ENCODE data around the gene PACS2. TPM values are rescaled to one million over a fixed set of nuclear protein-coding genes. Genes with fewer than 3 reads are reported as not detected.

The PACS2 gene
- total RNA-seq, 2 experiments from 2014 or later, result 26.7 to 30.4 TPM

- DNase-seq (peak; percentile 79), ATAC-seq (peak; percentile 89)
- H3K9me3 Mint-ChIP-seq, result no peaks in the 10 kb centered on the region
- H3K4me1 Mint-ChIP-seq (ENCODE audit: low read depth), result peaks cover 12% of the 10 kb centered on the region
- POLR2A ChIA-PET, result no interaction called here
- intact Hi-C loops (cut with micrococcal nuclease), result no loop called here
- peaks cover 24% of the 10 kb centered on the region for H3K27me3 Mint-ChIP-seq
- CTCF ChIA-PET, result interaction anchor here (0.7 to 2.2 kb wide), 9 partner anchors 11 to 76 kb away, joined by 3 to 8 read pairs (median 4); no protein-coding TSS in a partner anchor
- peaks cover 1% of the 10 kb centered on the region for H3K36me3 Mint-ChIP-seq (ENCODE audit: low read depth)
- H3K4me3 Mint-ChIP-seq, result peak overlapping the region; percentile 62
- TF ChIP-seq CTCF (IDR thresholded peaks at IDR 0.05), result peak; percentile 91
- no peak overlapping the region for H3K27ac Mint-ChIP-seq
Measured at GRCh38 chr14:105414456-105415371, 100.2 kb downstream of the PACS2 start.

- no peak for ATAC-seq
- ChIA-PET POLR2A (no interaction called here), CTCF (interaction anchor here (0.7 to 1.2 kb wide), 5 partner anchors 12 to 48 kb away, joined by 3 to 8 read pairs (median 3); no protein-coding TSS in a partner anchor)
- DNase-seq, result no peak
- Mint-ChIP-seq H3K4me3 (peak overlapping the region; percentile 62), H3K9me3 (no peaks in the 10 kb centered on the region), H3K27me3 (peaks cover 19% of the 10 kb centered on the region), H3K36me3 (ENCODE audit: low read depth) (peaks cover 3% of the 10 kb centered on the region), H3K27ac (no peak overlapping the region), H3K4me1 (ENCODE audit: low read depth) (peaks cover 12% of the 10 kb centered on the region)
- no peak for TF ChIP-seq CTCF (IDR thresholded peaks at IDR 0.05)
- intact Hi-C loops (cut with micrococcal nuclease), result no loop called here
Measured at GRCh38 chr14:105415481-105416428, 101.2 kb downstream of the PACS2 start.

- H3K27ac Mint-ChIP-seq, result no peak overlapping the region
- peaks cover 6% of the 10 kb centered on the region for H3K36me3 Mint-ChIP-seq (ENCODE audit: low read depth)
- H3K4me1 Mint-ChIP-seq (ENCODE audit: low read depth), result peaks cover 15% of the 10 kb centered on the region
- no peaks in the 10 kb centered on the region for H3K9me3 Mint-ChIP-seq
- ChIA-PET POLR2A (no interaction called here), CTCF (interaction anchor here (0.9 kb wide), 1 partner anchor 13 kb away, joined by 3 read pairs; no protein-coding TSS in a partner anchor)
- ATAC-seq (no peak), DNase-seq (no peak)
- intact Hi-C loops (cut with micrococcal nuclease), result no loop called here
- TF ChIP-seq CTCF (IDR thresholded peaks at IDR 0.05), result no peak
- peaks cover 14% of the 10 kb centered on the region for H3K27me3 Mint-ChIP-seq
- no peak overlapping the region for H3K4me3 Mint-ChIP-seq
Measured at GRCh38 chr14:105416671-105417070, 102.1 kb downstream of the PACS2 start.

- Mint-ChIP-seq H3K4me3 (no peak overlapping the region), H3K4me1 (ENCODE audit: low read depth) (peaks cover 25% of the 10 kb centered on the region), H3K27ac (no peak overlapping the region), H3K36me3 (ENCODE audit: low read depth) (peaks cover 15% of the 10 kb centered on the region), H3K27me3 (peaks cover 11% of the 10 kb centered on the region), H3K9me3 (no peaks in the 10 kb centered on the region)
- POLR2A ChIA-PET, result interaction anchor here (0.6 to 1.5 kb wide), 3 partner anchors 11 to 103 kb away, joined by 3 to 4 read pairs (median 3); partner anchors contain the start of gene PACS2
- intact Hi-C loops (cut with micrococcal nuclease), result no loop called here
- DNase-seq, result no peak
- CTCF ChIA-PET, result interaction anchor here (1.4 kb wide), 1 partner anchor 72 kb away, joined by 4 read pairs; no protein-coding TSS in a partner anchor
- TF ChIP-seq CTCF (IDR thresholded peaks at IDR 0.05), result no peak
- ATAC-seq, result no peak
Measured at GRCh38 chr14:105417690-105418121, 103.2 kb downstream of the PACS2 start.

All from activated CD8-positive, alpha-beta T cell treated with anti-CD3 and anti-CD28 coated beads for 36 hours (primary cell).